ENCODE results near the gene ADAP1. TPM values are rescaled to one million over a fixed set of nuclear protein-coding genes. Genes with fewer than 3 reads are reported as not detected.

The ADAP1 gene
- total RNA-seq, 1 donor from 2014 or later = 0.30 TPM

DNA sequence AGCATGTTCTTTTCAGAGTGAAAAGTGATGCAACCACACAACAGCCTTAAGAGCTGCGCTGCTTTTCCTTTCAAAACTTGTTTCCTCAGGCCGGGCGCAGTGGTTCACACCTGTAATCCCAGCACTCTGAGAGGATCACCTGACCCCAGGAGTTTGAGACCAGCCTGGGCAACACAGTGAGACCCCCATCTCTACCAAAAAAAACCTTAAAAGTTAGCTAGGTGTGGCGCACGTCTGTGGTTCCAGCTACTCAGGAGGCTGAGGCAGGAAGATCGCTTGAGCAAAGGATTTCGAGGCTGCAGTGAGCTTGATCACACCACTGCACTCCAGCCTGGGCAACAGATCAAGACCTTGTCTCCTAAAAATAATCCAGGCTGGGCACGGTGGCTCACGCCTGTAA is 18.8 kb upstream of the ADAP1 start:
- no peaks in the 10 kb centered on the region for H3K36me3 ChIP-seq
- H3K27ac ChIP-seq = no peak overlapping the region
- Mint-ChIP-seq H3K27me3 (ENCODE audit: insufficient read depth, low read depth) (no peaks in the 10 kb centered on the region), H3K4me1 (peaks cover 24% of the 10 kb centered on the region), H3K27ac (no peak overlapping the region), H3K36me3 (peaks cover 6% of the 10 kb centered on the region), H3K4me3 (peak overlapping the region; percentile 52), H3K9me3 (no peaks in the 10 kb centered on the region)
- no peaks in the 10 kb centered on the region for H3K27me3 ChIP-seq
- no peak overlapping the region for H3K4me3 ChIP-seq
- peaks cover 6% of the 10 kb centered on the region for H3F3A ChIP-seq (ENCODE audit: low read depth)
- no peak overlapping the region for H2AFZ ChIP-seq (replicated peaks)
- no peak overlapping the region for H3K4me2 ChIP-seq
- no peak for DNase-seq (ENCODE audit: low spot score)
- peaks cover 34% of the 10 kb centered on the region for H4K20me1 ChIP-seq (ENCODE audit: low read depth)
- peaks cover 45% of the 10 kb centered on the region for H3K79me2 ChIP-seq (ENCODE audit: low read depth)
- no peak overlapping the region for H3K9ac ChIP-seq
- no peaks in the 10 kb centered on the region for H3K9me3 ChIP-seq (ENCODE audit: low read depth)
- peaks cover 20% of the 10 kb centered on the region for H3K4me1 ChIP-seq
- TF ChIP-seq EZH2phosphoT487 (IDR thresholded peaks at IDR 0.05) (no peak), CTCF (IDR thresholded peaks at IDR 0.05) (no peak), EZH2 (IDR thresholded peaks at IDR 0.05) (no peak)

DNA sequence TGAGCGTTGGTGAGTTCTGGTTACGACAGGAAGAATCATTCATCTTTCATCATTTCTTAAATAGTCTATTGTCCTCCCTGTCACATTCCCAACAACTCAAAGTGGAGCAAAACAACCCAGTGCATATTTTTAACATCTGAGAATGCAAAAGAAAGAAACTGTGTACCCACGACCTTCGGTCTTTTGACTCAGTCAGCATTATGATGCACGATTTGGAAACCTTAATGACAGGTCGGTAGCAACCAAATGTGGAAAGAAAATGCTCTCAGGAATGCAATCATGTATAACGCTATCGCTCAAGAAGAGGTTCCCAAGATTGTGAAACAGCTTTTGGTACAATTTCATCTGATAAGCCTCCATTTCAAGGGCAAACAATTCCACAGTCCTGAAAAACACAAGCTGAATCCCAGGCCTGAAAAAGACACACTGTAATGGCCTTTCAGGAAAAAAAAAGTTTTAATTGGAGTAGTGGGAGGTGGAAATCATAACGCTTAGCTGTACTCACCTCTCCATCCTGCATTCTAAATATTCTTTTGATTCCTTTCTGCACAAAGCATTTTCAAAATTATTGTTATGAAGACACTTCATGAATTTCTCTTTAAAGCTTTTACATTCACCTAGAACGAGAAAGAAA is 18.3 kb upstream of the ADAP1 start:
- no peaks in the 10 kb centered on the region for H3K9me3 ChIP-seq (ENCODE audit: low read depth)
- H3K27ac ChIP-seq = no peak overlapping the region
- Mint-ChIP-seq H3K36me3 (peaks cover 8% of the 10 kb centered on the region), H3K27ac (no peak overlapping the region), H3K27me3 (ENCODE audit: insufficient read depth, low read depth) (no peaks in the 10 kb centered on the region), H3K9me3 (no peaks in the 10 kb centered on the region), H3K4me3 (peak overlapping the region; percentile 52), H3K4me1 (peaks cover 21% of the 10 kb centered on the region)
- no peak overlapping the region for H3K9ac ChIP-seq
- no peak overlapping the region for H3K4me2 ChIP-seq
- peaks cover 45% of the 10 kb centered on the region for H3K79me2 ChIP-seq (ENCODE audit: low read depth)
- H3K4me1 ChIP-seq = peaks cover 17% of the 10 kb centered on the region
- peaks cover 3% of the 10 kb centered on the region for H3F3A ChIP-seq (ENCODE audit: low read depth)
- no peak for DNase-seq (ENCODE audit: low spot score)
- no peak for TF ChIP-seq EZH2 (IDR thresholded peaks at IDR 0.05)
- TF ChIP-seq EZH2phosphoT487 (IDR thresholded peaks at IDR 0.05) = no peak
- no peak for TF ChIP-seq CTCF (IDR thresholded peaks at IDR 0.05)
- no peak overlapping the region for H2AFZ ChIP-seq (replicated peaks)
- H3K36me3 ChIP-seq = no peaks in the 10 kb centered on the region
- H3K27me3 ChIP-seq = no peaks in the 10 kb centered on the region
- H4K20me1 ChIP-seq (ENCODE audit: low read depth) = peaks cover 34% of the 10 kb centered on the region
- H3K4me3 ChIP-seq = no peak overlapping the region

DNA sequence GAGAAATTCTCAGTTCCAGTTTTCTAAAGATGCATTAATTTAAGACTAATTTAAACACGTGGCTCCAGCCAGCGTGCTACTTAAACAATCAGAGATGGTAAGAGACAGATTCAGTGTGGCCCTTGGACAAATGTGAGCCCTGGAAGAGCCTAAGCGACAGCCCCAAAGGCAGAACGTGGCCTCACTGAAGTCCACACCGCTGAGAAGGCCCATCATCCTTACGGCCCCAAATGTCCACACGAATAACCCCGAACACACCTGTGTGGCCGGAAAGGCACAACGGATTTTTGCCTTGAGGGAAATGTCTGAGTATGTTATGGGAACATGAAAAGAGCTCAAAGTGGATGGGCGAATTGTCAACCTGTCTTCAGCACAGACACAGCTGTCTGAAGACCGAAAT is 17.6 kb upstream of the ADAP1 start:
- TF ChIP-seq EZH2 (IDR thresholded peaks at IDR 0.05) (no peak), EZH2phosphoT487 (IDR thresholded peaks at IDR 0.05) (no peak), CTCF (IDR thresholded peaks at IDR 0.05) (no peak)
- Histone ChIP-seq H3K9me3 (ENCODE audit: low read depth) (no peaks in the 10 kb centered on the region), H2AFZ (replicated peaks) (no peak overlapping the region), H3K9ac (no peak overlapping the region), H3K36me3 (no peaks in the 10 kb centered on the region), H3K27ac (no peak overlapping the region), H4K20me1 (ENCODE audit: low read depth) (peaks cover 34% of the 10 kb centered on the region), H3K27me3 (no peaks in the 10 kb centered on the region), H3K4me3 (no peak overlapping the region), H3K79me2 (ENCODE audit: low read depth) (peaks cover 45% of the 10 kb centered on the region), H3F3A (ENCODE audit: low read depth) (no peaks in the 10 kb centered on the region), H3K4me1 (peaks cover 12% of the 10 kb centered on the region), H3K4me2 (no peak overlapping the region)
- no peak for DNase-seq (ENCODE audit: low spot score)
- H3K4me1 Mint-ChIP-seq = peaks cover 14% of the 10 kb centered on the region
- H3K9me3 Mint-ChIP-seq = no peaks in the 10 kb centered on the region
- no peak overlapping the region for H3K4me3 Mint-ChIP-seq
- H3K27ac Mint-ChIP-seq = no peak overlapping the region
- H3K36me3 Mint-ChIP-seq = peaks cover 13% of the 10 kb centered on the region
- H3K27me3 Mint-ChIP-seq (ENCODE audit: insufficient read depth, low read depth) = peaks cover 2% of the 10 kb centered on the region
